Testis (tissue), 2 donors: ENCODE measurements around the gene SNORC.

Experiments used
- POLR2A ChIP-seq: fragments of 450-650 bp; IDR thresholded peaks from one replicate; pipeline ENCODE4 v1.6.1; 2017; ENCODE audit warnings: antibody characterized with exemption, mild to moderate bottlenecking, moderate library complexity
- TF ChIP-seq, protein P1 (sequence below), 3 experiments: fragments of 450-650 bp in 2 of 3; fragments of 200-600 bp in 1 of 3; sonication (generic) in 1 of 3; IDR thresholded peaks; one replicate each; pipeline ENCODE4 v1.5.1; 2016 to 2019; ENCODE audit warnings: antibody characterized with exemption in 3 of 3, mild to moderate bottlenecking in 2 of 3, moderate library complexity in 1 of 3

DNA sequence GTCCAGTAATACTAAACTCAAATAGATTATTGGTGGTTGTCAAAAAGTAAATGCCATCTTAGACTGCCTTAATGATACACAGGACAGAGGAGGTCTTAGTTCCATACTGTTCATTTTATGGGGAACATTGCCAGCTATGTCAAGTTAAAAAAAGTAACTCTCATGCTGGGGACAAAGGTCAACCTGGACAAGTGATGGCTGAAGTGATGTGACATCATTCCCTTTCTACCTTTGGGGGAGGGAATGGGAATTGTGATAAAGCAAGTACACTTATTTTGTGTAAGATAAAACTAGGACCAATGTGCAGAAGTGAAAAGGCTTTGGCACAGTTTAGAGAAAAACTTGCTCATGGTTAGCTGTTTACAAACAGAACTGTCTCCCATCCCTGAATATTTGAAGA, 24.0 kb upstream of the SNORC start:
- TF ChIP-seq, protein P1, sequence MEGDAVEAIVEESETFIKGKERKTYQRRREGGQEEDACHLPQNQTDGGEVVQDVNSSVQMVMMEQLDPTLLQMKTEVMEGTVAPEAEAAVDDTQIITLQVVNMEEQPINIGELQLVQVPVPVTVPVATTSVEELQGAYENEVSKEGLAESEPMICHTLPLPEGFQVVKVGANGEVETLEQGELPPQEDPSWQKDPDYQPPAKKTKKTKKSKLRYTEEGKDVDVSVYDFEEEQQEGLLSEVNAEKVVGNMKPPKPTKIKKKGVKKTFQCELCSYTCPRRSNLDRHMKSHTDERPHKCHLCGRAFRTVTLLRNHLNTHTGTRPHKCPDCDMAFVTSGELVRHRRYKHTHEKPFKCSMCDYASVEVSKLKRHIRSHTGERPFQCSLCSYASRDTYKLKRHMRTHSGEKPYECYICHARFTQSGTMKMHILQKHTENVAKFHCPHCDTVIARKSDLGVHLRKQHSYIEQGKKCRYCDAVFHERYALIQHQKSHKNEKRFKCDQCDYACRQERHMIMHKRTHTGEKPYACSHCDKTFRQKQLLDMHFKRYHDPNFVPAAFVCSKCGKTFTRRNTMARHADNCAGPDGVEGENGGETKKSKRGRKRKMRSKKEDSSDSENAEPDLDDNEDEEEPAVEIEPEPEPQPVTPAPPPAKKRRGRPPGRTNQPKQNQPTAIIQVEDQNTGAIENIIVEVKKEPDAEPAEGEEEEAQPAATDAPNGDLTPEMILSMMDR (IDR thresholded peaks at IDR 0.05) = no peak
- TF ChIP-seq POLR2A = no peak
